Gastroesophageal sphincter (tissue), 4 donors: ENCODE results near the gene FAM124A. TPM values are rescaled to one million over a fixed set of nuclear protein-coding genes. Genes with fewer than 3 reads are reported as not detected.

ENCODE experiments used
- ATAC-seq: fragments of 150-250 bp; one replicate; pipeline ENCODE4 v1.9.1; 2016; ENCODE audit warnings: mild to moderate bottlenecking, moderate library complexity
- H3K27ac ChIP-seq, 4 donors: fragments of 200-600 bp; sonication (generic) in 3 of 4; 1 replicate in 3 of 4; 2 replicates in 1 of 4; pipeline ENCODE4 v1.5.1; 2016 to 2019
- H3K27me3 ChIP-seq: fragments of 200-600 bp; sonication (generic); one replicate; pipeline ENCODE4 v1.5.1; 2019
- H3K36me3 ChIP-seq, 2 donors: fragments of 200-600 bp; sonication (generic); one replicate each; pipeline ENCODE4 v1.5.1; 2019; ENCODE audit warnings: control low read depth in 1 of 2
- H3K4me1 ChIP-seq, 3 donors: fragments of 200-600 bp; sonication (generic); 1 replicate in 2 of 3; 2 replicates in 1 of 3; pipeline ENCODE4 v1.5.1; 2016 to 2019; ENCODE audit warnings: control low read depth in 2 of 3
- H3K4me3 ChIP-seq, 2 donors: fragments of 200-600 bp; sonication (generic); one replicate each; pipeline ENCODE4 v1.5.1; 2019; ENCODE audit warnings: mild to moderate bottlenecking in 1 of 2, moderate library complexity in 1 of 2
- H3K9me3 ChIP-seq, 3 donors: fragments of 200-600 bp; sonication (generic); one replicate each; pipeline ENCODE4 v1.5.1; 2017 to 2019; ENCODE audit warnings: control low read depth in 2 of 3
- CTCF ChIP-seq, 4 experiments: fragments of 200-600 bp in 2 of 4; fragments of 450-650 bp in 2 of 4; sonication (generic) in 1 of 4; IDR thresholded peaks; one replicate each; pipeline ENCODE4 v1.5.1; 2017 to 2019; ENCODE audit warnings: antibody characterized with exemption in 4 of 4, mild to moderate bottlenecking in 2 of 4, moderate library complexity in 2 of 4
- EP300 ChIP-seq: sonication (generic); formaldehyde crosslinking; IDR thresholded peaks from one replicate; pipeline ENCODE4 v1.6.1; 2017; ENCODE audit warnings: antibody characterized with exemption, mild to moderate bottlenecking
- POLR2A ChIP-seq, 2 donors: fragments of 450-650 bp; IDR thresholded peaks; one replicate each; pipeline ENCODE4 v1.6.1; 2017; ENCODE audit warnings: antibody characterized with exemption in 2 of 2, mild to moderate bottlenecking in 2 of 2, moderate library complexity in 1 of 2
- POLR2AphosphoS5 ChIP-seq: sonication (generic); formaldehyde crosslinking; IDR thresholded peaks from one replicate; pipeline ENCODE4 v1.6.1; 2017; ENCODE audit warnings: antibody characterized with exemption
- WGBS, 2 donors: methylation state at CpG; one replicate each; pipeline ENCODE4 v1.1.5; 2018; ENCODE audit warnings: low coverage in 1 of 2; 5-methylcytosine and 5-hydroxymethylcytosine counted together
- total RNA-seq, 4 donors: library from RNA; depleted of rRNA; stranded (reverse); fragments of >200 nt; gene quantifications; one replicate each; pipeline ENCODE4 v1.1.0, GENCODE V29; 2016

FAM124A gene
- total RNA-seq, 4 donors from 2014 or later = 13.7 to 23.2 (median 15.2) TPM

DNA sequence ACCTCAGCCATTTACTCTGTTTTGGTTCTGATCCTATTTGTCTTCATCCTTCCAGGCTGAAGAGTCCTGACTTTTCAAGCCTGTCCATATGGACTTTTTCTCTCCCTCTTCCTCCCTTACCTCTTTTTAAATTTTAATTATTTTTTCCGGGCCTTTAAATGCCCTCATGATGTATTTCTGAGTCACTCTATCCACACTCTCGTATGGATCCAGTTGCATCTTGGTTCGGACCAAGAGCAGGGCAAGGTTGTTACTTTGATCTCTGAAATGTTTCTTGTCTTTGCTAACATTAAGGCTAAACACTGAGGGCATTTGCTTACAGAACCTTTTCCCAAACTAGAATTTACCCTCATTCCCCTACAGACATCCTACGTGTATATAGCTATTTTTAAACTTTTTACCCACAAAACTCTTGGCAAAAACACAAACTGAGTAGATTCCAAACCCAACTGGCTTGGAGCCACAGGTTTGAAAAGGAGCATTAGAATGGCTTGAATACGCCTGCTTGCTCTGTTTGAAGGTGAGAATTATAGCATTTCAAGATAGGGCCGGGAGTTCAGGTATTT is 69.9 kb downstream of the FAM124A start:
- Histone ChIP-seq H3K4me3 (no peak overlapping the region), H3K9me3 (no peaks in the 10 kb centered on the region), H3K36me3 (no peaks in the 10 kb centered on the region), H3K4me1 (peaks cover 3 to 22% (median 3%) of the 10 kb centered on the region in 3 donors), H3K27ac (peak overlapping the region in 2 of 4 donors; percentile 69 to 72), H3K27me3 (no peaks in the 10 kb centered on the region)
- WGBS, 2 donors = 19 to 43% methylated on average over 6 of the region's 6 CpGs
- TF ChIP-seq POLR2A (IDR thresholded peaks at IDR 0.05) (no peak), CTCF (IDR thresholded peaks at IDR 0.05) (no peak), EP300 (no peak), POLR2AphosphoS5 (peak; percentile 47)
- no peak for ATAC-seq

- H3K27me3 ChIP-seq = no peaks in the 10 kb centered on the region
- WGBS, 2 donors = 66 to 67% methylated on average over 1 to 2 of the region's 2 CpGs
- no peaks in the 10 kb centered on the region for H3K9me3 ChIP-seq
- H3K4me3 ChIP-seq = no peak overlapping the region
- no peak for TF ChIP-seq POLR2A (IDR thresholded peaks at IDR 0.05)
- H3K27ac ChIP-seq = no peak overlapping the region
- no peak for ATAC-seq
- no peaks in the 10 kb centered on the region for H3K36me3 ChIP-seq
- H3K4me1 ChIP-seq = peaks cover 0 to 5% (median 0%) of the 10 kb centered on the region in 3 donors
Measured at GRCh38 chr13:51297556-51297955, 75.4 kb downstream of the FAM124A start.

DNA sequence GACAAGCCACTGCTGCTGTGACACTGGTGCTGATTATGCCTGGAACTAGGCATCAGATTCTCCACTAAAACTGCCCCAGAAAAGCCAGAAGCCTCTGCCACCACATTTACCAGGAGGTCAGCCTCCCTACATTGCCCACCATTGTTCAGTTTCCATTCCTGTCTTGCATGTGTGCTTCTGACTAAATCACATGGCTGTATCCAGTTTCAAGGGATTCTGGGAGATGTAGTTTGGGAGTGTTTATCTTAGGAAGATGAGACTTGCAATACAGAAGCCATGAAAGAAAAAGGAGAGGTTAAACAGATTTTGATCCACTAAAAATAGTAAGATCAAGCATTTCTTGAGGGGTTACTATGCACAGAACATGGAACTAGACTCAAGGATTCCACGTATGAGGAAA is 76.6 kb downstream of the FAM124A start:
- H3K27ac ChIP-seq = no peak overlapping the region
- ATAC-seq = no peak
- H3K36me3 ChIP-seq = no peaks in the 10 kb centered on the region
- 86 to 89% methylated on average over 1 of the region's 1 CpG for WGBS, 2 donors
- no peaks in the 10 kb centered on the region for H3K27me3 ChIP-seq
- no peaks in the 10 kb centered on the region for H3K9me3 ChIP-seq
- no peaks in the 10 kb centered on the region for H3K4me1 ChIP-seq
- no peak overlapping the region for H3K4me3 ChIP-seq
- no peak for TF ChIP-seq EP300

GRCh38 chr13:51303063-51303552 is 80.9 kb downstream of the FAM124A start:
- no peak overlapping the region for H3K4me3 ChIP-seq
- no peaks in the 10 kb centered on the region for H3K36me3 ChIP-seq
- H3K9me3 ChIP-seq = no peaks in the 10 kb centered on the region
- no peaks in the 10 kb centered on the region for H3K4me1 ChIP-seq
- H3K27ac ChIP-seq = no peak overlapping the region
- no peak for ATAC-seq
- 77 to 100% methylated on average over 1 of the region's 2 CpGs for WGBS, 2 donors
- no peaks in the 10 kb centered on the region for H3K27me3 ChIP-seq
- TF ChIP-seq POLR2AphosphoS5 = no peak
- no peak for TF ChIP-seq CTCF (IDR thresholded peaks at IDR 0.05)
- no peak for TF ChIP-seq EP300
- TF ChIP-seq POLR2A (IDR thresholded peaks at IDR 0.05) = no peak

DNA sequence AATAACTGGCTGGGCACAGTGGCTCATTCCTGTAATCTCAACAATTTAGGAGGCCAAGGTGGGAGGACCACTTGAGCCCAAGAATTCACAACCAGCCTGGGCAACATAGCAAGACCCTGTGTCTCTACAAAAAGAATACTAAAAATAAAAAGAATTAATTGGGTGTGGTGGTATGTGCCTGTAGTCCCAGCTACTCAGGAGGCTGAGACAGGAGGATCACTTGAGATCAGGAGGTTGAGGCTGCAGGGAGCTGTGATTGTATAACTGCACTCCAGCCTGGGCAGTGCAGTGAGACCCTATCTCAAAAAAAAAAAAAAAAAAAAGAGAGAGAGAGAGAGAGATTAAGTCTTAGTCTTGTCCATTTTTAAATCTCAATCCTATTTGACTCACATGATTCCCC is 81.7 kb downstream of the FAM124A start:
- no peaks in the 10 kb centered on the region for H3K4me1 ChIP-seq
- no peak for ATAC-seq
- no peak for TF ChIP-seq EP300
- TF ChIP-seq CTCF (IDR thresholded peaks at IDR 0.05) = no peak
- TF ChIP-seq POLR2AphosphoS5 = no peak
- no peak for TF ChIP-seq POLR2A (IDR thresholded peaks at IDR 0.05)
- no peaks in the 10 kb centered on the region for H3K9me3 ChIP-seq
- H3K27ac ChIP-seq = no peak overlapping the region
- no peak overlapping the region for H3K4me3 ChIP-seq
- H3K36me3 ChIP-seq = no peaks in the 10 kb centered on the region
- no peaks in the 10 kb centered on the region for H3K27me3 ChIP-seq

- no peak for ATAC-seq
- 71 to 77% methylated on average over 5 to 6 of the region's 7 CpGs for WGBS, 2 donors
- H3K4me3 ChIP-seq = no peak overlapping the region
Measured at GRCh38 chr13:51305271-51305967, 83.2 kb downstream of the FAM124A start.

More at GRCh38 chr13:51305271-51305967, 83.2 kb downstream of the FAM124A start:
- H3K27me3 ChIP-seq = no peaks in the 10 kb centered on the region
- no peak for TF ChIP-seq EP300
- TF ChIP-seq POLR2AphosphoS5 = no peak
- TF ChIP-seq POLR2A (IDR thresholded peaks at IDR 0.05) = no peak
- no peak for TF ChIP-seq CTCF (IDR thresholded peaks at IDR 0.05)
- no peaks in the 10 kb centered on the region for H3K36me3 ChIP-seq
- H3K9me3 ChIP-seq = no peaks in the 10 kb centered on the region
- H3K4me1 ChIP-seq = no peaks in the 10 kb centered on the region
- H3K27ac ChIP-seq = no peak overlapping the region
